MM.1S (cell line): ENCODE measurements around the gene CYP2E1.
"Not testable (repeated sequence)": the region's sequence is repeated elsewhere in the genome, so short reads cannot be mapped to it uniquely, and the experiment has no call there.

ENCODE experiments used
- DNase-seq: peaks from one replicate; pipeline ENCODE4 v3.0.0-alpha.2; 2015
- H2AFZ ChIP-seq: fragments of 300-600 bp; sonication (generic); 2 replicates; pipeline ENCODE4 v1.6.0; 2016; ENCODE audit warnings: antibody characterized with exemption, low read length
- H3F3A ChIP-seq: fragments of 300-600 bp; sonication (generic); 2 replicates; pipeline ENCODE4 v1.6.1; 2016; ENCODE audit warnings: mild to moderate bottlenecking, antibody characterized with exemption, low read length, moderate library complexity, mixed read lengths; ENCODE audit not compliant: insufficient read depth
- H3K27ac ChIP-seq: fragments of 300-600 bp; sonication (generic); 2 replicates; pipeline ENCODE4 v1.5.1; 2016; ENCODE audit warnings: mild to moderate bottlenecking, low read length
- H3K27me3 ChIP-seq: fragments of 300-600 bp; sonication (generic); replicated peaks from 2 replicates; pipeline ENCODE4 v1.6.0; 2016; ENCODE audit warnings: low read length; ENCODE audit not compliant: insufficient read depth
- H3K36me3 ChIP-seq: fragments of 300-600 bp; sonication (generic); replicated peaks from 2 replicates; pipeline ENCODE4 v1.6.1; 2016; ENCODE audit warnings: mild to moderate bottlenecking, low read length, mixed read lengths; ENCODE audit not compliant: insufficient read depth
- H3K4me1 ChIP-seq: fragments of 300-600 bp; sonication (generic); 2 replicates; pipeline ENCODE4 v1.6.1; 2016; ENCODE audit warnings: low read length, mixed read lengths
- H3K4me2 ChIP-seq: fragments of 300-600 bp; sonication (generic); 2 replicates; pipeline ENCODE4 v1.6.0; 2016; ENCODE audit warnings: low read depth, low read length
- H3K4me3 ChIP-seq: fragments of 300-600 bp; sonication (generic); 2 replicates; pipeline ENCODE4 v1.5.1; 2016; ENCODE audit warnings: low read length, mixed read lengths
- H3K79me2 ChIP-seq: fragments of 300-600 bp; sonication (generic); 2 replicates; pipeline ENCODE4 v1.6.1; 2016; ENCODE audit warnings: mixed run types, low read length, mixed read lengths
- H3K9ac ChIP-seq: fragments of 300-600 bp; sonication (generic); 2 replicates; pipeline ENCODE4 v1.6.1; 2016; ENCODE audit warnings: low read length, mixed read lengths
- H3K9me2 ChIP-seq: fragments of 300-600 bp; sonication (generic); replicated peaks from 2 replicates; pipeline ENCODE4 v1.6.1; 2016; ENCODE audit warnings: mild to moderate bottlenecking, low read length, mixed read lengths; ENCODE audit not compliant: insufficient read depth
- H3K9me3 ChIP-seq: fragments of 300-600 bp; sonication (generic); replicated peaks from 2 replicates; pipeline ENCODE4 v1.6.1; 2016; ENCODE audit warnings: mild to moderate bottlenecking, low read length, mixed read lengths; ENCODE audit not compliant: insufficient read depth
- H4K20me1 ChIP-seq: fragments of 300-600 bp; sonication (generic); 2 replicates; pipeline ENCODE4 v1.6.1; 2016; ENCODE audit warnings: mild to moderate bottlenecking, low read length, moderate library complexity, mixed read lengths; ENCODE audit not compliant: insufficient read depth
- EZH2 ChIP-seq: fragments of 300-600 bp; sonication (generic); optimal IDR thresholded peaks from 2 replicates; pipeline ENCODE3; 2017; ENCODE audit warnings: low read depth, mild to moderate bottlenecking, antibody characterized with exemption, low read length, mixed read lengths
- EZH2phosphoT487 ChIP-seq: fragments of 300-600 bp; sonication (generic); IDR thresholded peaks from 2 replicates; pipeline ENCODE4 v1.6.1; 2018; ENCODE audit warnings: antibody characterized with exemption, low read length
- TF ChIP-seq, protein P1 (sequence below): fragments of 300-600 bp; sonication (generic); IDR thresholded peaks from 2 replicates; pipeline ENCODE4 v1.5.1; 2016; ENCODE audit warnings: antibody characterized with exemption, low read length, mixed read lengths

Gene CYP2E1

DNA sequence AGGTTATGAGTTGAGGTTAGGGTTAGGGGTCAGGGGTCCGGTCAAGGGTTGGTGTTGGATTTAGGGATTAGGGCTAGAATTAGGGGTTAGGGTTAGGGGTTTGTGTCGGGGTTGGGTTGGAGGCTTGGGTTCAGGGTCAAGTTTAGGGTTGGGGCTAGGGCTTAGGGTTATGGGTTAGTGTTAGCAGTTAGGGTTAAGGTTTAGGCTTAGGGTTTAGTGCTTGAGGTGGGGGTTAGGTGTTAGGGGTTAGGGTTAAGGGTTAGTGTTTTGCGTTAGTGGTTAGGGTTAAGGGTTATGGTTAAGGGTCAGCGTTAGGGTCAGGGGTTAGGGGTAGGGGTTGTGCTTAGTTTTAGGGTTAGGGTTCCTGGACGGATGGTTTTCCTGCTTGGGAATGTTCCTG lies 40.0 kb downstream of the CYP2E1 start:
- H3K27ac ChIP-seq, result no peak overlapping the region
- DNase-seq, result no peak
- no peaks in the 10 kb centered on the region for H3F3A ChIP-seq
- no peak overlapping the region for H3K9ac ChIP-seq
- no peak overlapping the region for H3K4me2 ChIP-seq
- H3K27me3 ChIP-seq, result no peaks in the 10 kb centered on the region
- no peaks in the 10 kb centered on the region for H3K79me2 ChIP-seq
- H2AFZ ChIP-seq, result no peak overlapping the region
- no peaks in the 10 kb centered on the region for H3K36me3 ChIP-seq
- no peaks in the 10 kb centered on the region for H3K9me3 ChIP-seq
- no peak overlapping the region for H3K4me3 ChIP-seq
- H3K9me2 ChIP-seq, result no peaks in the 10 kb centered on the region
- H3K4me1 ChIP-seq, result no peaks in the 10 kb centered on the region
- no peaks in the 10 kb centered on the region for H4K20me1 ChIP-seq
- TF ChIP-seq EZH2phosphoT487 (no peak), EZH2 (no peak)
- TF ChIP-seq, protein P1, sequence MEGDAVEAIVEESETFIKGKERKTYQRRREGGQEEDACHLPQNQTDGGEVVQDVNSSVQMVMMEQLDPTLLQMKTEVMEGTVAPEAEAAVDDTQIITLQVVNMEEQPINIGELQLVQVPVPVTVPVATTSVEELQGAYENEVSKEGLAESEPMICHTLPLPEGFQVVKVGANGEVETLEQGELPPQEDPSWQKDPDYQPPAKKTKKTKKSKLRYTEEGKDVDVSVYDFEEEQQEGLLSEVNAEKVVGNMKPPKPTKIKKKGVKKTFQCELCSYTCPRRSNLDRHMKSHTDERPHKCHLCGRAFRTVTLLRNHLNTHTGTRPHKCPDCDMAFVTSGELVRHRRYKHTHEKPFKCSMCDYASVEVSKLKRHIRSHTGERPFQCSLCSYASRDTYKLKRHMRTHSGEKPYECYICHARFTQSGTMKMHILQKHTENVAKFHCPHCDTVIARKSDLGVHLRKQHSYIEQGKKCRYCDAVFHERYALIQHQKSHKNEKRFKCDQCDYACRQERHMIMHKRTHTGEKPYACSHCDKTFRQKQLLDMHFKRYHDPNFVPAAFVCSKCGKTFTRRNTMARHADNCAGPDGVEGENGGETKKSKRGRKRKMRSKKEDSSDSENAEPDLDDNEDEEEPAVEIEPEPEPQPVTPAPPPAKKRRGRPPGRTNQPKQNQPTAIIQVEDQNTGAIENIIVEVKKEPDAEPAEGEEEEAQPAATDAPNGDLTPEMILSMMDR, result no peak

DNA sequence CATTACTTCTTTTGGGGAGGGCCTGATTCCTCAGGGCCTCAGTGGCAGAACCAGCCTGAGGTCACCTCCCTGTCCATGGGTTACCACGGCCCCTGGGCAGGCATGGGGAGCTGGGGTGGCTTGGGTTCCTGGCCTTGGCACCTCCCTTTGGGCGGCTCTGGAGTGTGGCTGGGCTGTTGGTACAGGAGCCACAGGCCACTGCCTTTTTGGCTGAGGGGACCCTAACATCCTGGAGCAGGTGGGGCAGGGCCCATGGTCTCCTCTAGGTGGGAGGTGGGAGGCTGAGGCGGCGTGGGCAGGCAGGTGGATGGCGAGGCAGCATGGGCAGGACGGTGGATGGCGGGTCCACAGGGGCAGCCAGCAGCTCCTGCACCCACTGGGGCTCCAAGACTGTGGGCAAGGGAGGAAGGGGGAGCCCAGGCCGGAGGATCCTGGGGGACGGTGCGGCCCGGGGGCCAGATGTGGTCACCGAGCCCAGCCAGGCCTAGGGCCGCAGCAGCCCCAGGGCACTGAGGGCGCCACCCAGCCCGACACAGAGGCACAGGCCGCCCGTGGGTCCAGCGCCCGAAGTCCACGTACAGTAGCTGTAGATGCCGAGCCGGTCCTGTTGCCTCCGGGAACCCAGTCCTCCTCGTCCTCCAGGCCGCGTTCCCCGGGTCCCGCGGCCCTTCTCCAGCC lies 40.6 kb downstream of the CYP2E1 start:
- no peaks in the 10 kb centered on the region for H3K79me2 ChIP-seq
- no peaks in the 10 kb centered on the region for H3K9me3 ChIP-seq

DNA sequence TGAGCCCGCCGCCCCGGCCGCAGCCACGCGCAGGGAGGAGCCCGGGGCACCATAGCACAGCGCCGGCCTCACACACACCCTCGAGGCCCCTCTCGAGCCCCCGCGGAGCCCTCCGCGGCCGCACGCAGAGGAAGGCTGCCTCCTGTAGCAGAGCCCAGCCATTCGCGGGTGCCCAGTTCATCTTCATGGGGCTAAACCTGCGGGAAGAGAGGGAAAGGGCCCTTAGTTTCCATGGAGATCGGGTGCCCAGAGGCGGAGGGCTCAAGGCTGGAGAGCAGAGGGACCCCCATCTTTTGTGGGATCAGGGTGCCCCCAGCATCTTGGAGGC lies 41.1 kb downstream of the CYP2E1 start:
- no peaks in the 10 kb centered on the region for H4K20me1 ChIP-seq
- H2AFZ ChIP-seq, result no peak overlapping the region
- H3K27ac ChIP-seq, result no peak overlapping the region
- no peak overlapping the region for H3K4me2 ChIP-seq
- TF ChIP-seq EZH2 (no peak), EZH2phosphoT487 (no peak)
- TF ChIP-seq, protein P1, result no peak
- no peak overlapping the region for H3K9ac ChIP-seq
- H3F3A ChIP-seq, result no peaks in the 10 kb centered on the region
- no peaks in the 10 kb centered on the region for H3K9me3 ChIP-seq
- no peaks in the 10 kb centered on the region for H3K4me1 ChIP-seq
- H3K27me3 ChIP-seq, result no peaks in the 10 kb centered on the region
- H3K4me3 ChIP-seq, result no peak overlapping the region
- H3K36me3 ChIP-seq, result no peaks in the 10 kb centered on the region
- no peak for DNase-seq
- no peaks in the 10 kb centered on the region for H3K79me2 ChIP-seq
- no peaks in the 10 kb centered on the region for H3K9me2 ChIP-seq

More for the DNA sequence above, 40.6 kb downstream of the CYP2E1 start:
- no peaks in the 10 kb centered on the region for H4K20me1 ChIP-seq
- no peak overlapping the region for H2AFZ ChIP-seq
- no peak overlapping the region for H3K4me2 ChIP-seq
- DNase-seq, result no peak
- no peaks in the 10 kb centered on the region for H3K4me1 ChIP-seq
- H3K27ac ChIP-seq, result no peak overlapping the region
- TF ChIP-seq, protein P1, result no peak
- TF ChIP-seq EZH2 (no peak), EZH2phosphoT487 (no peak)
- no peaks in the 10 kb centered on the region for H3K36me3 ChIP-seq
- no peaks in the 10 kb centered on the region for H3K9me2 ChIP-seq
- no peak overlapping the region for H3K4me3 ChIP-seq
- H3K27me3 ChIP-seq, result no peaks in the 10 kb centered on the region
- H3F3A ChIP-seq, result no peaks in the 10 kb centered on the region
- H3K9ac ChIP-seq, result no peak overlapping the region

DNA sequence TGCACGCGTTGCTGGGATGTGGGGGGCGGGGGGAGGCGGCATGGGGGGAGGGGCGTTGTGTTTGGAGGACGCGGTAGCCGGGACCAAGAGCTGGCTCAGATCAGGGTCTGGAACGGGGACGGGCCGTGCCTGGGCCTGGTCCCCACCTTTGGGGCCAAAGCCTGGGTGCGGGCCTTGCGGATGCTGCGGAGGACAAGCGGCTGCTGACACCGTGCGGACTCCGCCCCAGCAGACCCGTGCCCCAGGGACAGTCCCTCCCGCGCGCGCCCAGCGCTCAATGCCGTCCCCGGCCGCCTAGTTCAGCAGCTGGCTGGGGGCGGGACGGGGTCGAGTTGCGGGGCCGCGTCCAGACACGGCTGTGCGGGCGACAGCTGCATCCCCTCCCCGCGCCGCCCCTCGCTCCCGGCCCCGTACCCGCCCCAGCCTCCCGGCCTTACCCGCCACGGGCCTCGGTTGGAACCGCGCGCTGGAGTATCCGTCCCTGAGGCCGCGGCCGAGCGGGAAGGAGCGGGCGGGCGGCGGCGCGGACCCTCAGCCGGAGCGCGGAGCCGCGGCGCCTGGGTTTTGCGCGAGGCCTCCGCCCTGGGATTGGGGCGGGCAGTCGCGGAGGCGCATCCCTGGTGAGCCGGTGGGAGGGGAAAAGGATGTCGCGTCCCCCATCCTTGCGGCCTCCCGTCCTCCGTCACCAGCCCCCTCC lies 41.8 kb downstream of the CYP2E1 start:
- H3K27ac ChIP-seq, H3K4me2 ChIP-seq, H2AFZ ChIP-seq, H4K20me1 ChIP-seq, H3K36me3 ChIP-seq, H3K4me3 ChIP-seq, H3K79me2 ChIP-seq, H3K27me3 ChIP-seq, H3K4me1 ChIP-seq, H3F3A ChIP-seq, H3K9me2 ChIP-seq, H3K9me3 ChIP-seq, DNase-seq, H3K9ac ChIP-seq: not testable (repeated sequence)

DNA sequence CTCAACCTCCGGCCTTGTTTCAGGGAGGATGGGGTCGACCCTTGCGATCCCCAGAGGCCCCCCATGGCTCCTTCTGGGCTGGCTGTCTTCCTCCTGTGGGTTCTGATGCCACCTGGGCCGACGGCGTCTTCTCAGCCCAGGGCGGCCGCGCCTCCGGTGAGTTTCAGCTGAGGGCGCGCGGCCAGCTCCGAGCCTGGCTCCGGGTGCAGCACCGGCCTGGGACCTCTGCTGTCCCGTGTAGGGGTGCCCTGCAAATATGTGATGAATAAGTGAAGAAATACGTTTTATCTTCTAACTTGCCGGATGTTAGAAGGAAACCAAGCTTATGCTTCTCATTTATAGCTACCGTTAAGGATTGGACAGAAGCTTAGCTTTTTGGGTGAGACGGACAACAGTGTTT lies 42.6 kb downstream of the CYP2E1 start:
- H3K27me3 ChIP-seq, H2AFZ ChIP-seq, DNase-seq, H3K4me1 ChIP-seq, H3K27ac ChIP-seq, H4K20me1 ChIP-seq, H3K79me2 ChIP-seq, H3K4me2 ChIP-seq, H3K9me2 ChIP-seq, H3F3A ChIP-seq, H3K36me3 ChIP-seq, H3K4me3 ChIP-seq, H3K9me3 ChIP-seq, H3K9ac ChIP-seq: not testable (repeated sequence)
